ENCODE measurements around the gene OVAAL.

OVAAL gene

GRCh38 chr1:180527101-180527669 lies 31.6 kb upstream of the OVAAL start:
- H3K27me3 ChIP-seq (ENCODE audit: insufficient read depth, low read depth, severe bottlenecking), result no peaks in the 10 kb centered on the region
- H3K27ac ChIP-seq, result no peak overlapping the region
- TF ChIP-seq CTCF (IDR thresholded peaks at IDR 0.05; ENCODE audit: low read depth, low read length), result no peak
- H3K36me3 ChIP-seq, result no peaks in the 10 kb centered on the region
- no peak for DNase-seq
- H3K9me3 ChIP-seq (ENCODE audit: severe bottlenecking), result no peaks in the 10 kb centered on the region
- no peak overlapping the region for H3K4me3 ChIP-seq (ENCODE audit: low read depth, low read length)

- DNase-seq, result no peak
- Histone ChIP-seq H3K27ac (no peak overlapping the region), H3K4me3 (ENCODE audit: low read depth, low read length) (no peak overlapping the region), H3K9me3 (ENCODE audit: severe bottlenecking) (no peaks in the 10 kb centered on the region), H3K36me3 (no peaks in the 10 kb centered on the region), H3K27me3 (ENCODE audit: insufficient read depth, low read depth, severe bottlenecking) (no peaks in the 10 kb centered on the region)
- no peak for TF ChIP-seq CTCF (IDR thresholded peaks at IDR 0.05; ENCODE audit: low read depth, low read length)
Measured at GRCh38 chr1:180528868-180529470, 29.8 kb upstream of the OVAAL start.

- H3K9me3 ChIP-seq (ENCODE audit: severe bottlenecking), result no peaks in the 10 kb centered on the region
- TF ChIP-seq CTCF (IDR thresholded peaks at IDR 0.05; ENCODE audit: low read depth, low read length), result no peak
- no peaks in the 10 kb centered on the region for H3K27me3 ChIP-seq (ENCODE audit: insufficient read depth, low read depth, severe bottlenecking)
- no peak overlapping the region for H3K4me3 ChIP-seq (ENCODE audit: low read depth, low read length)
- H3K36me3 ChIP-seq, result no peaks in the 10 kb centered on the region
- H3K27ac ChIP-seq, result no peak overlapping the region
- DNase-seq, result no peak
Measured at GRCh38 chr1:180530501-180530900, 28.3 kb upstream of the OVAAL start.

GRCh38 chr1:180532854-180533253 lies 25.9 kb upstream of the OVAAL start:
- Histone ChIP-seq H3K4me3 (ENCODE audit: low read depth, low read length) (no peak overlapping the region), H3K27me3 (ENCODE audit: insufficient read depth, low read depth, severe bottlenecking) (no peaks in the 10 kb centered on the region), H3K27ac (no peak overlapping the region), H3K36me3 (no peaks in the 10 kb centered on the region), H3K9me3 (ENCODE audit: severe bottlenecking) (no peaks in the 10 kb centered on the region)
- TF ChIP-seq CTCF (IDR thresholded peaks at IDR 0.05; ENCODE audit: low read depth, low read length), result no peak
- DNase-seq, result no peak

- no peaks in the 10 kb centered on the region for H3K9me3 ChIP-seq (ENCODE audit: severe bottlenecking)
- no peaks in the 10 kb centered on the region for H3K27me3 ChIP-seq (ENCODE audit: insufficient read depth, low read depth, severe bottlenecking)
- TF ChIP-seq CTCF (IDR thresholded peaks at IDR 0.05; ENCODE audit: low read depth, low read length), result peak; percentile 90
- DNase-seq, result peak; percentile 87
- no peak overlapping the region for H3K4me3 ChIP-seq (ENCODE audit: low read depth, low read length)
- no peaks in the 10 kb centered on the region for H3K36me3 ChIP-seq
- H3K27ac ChIP-seq, result peak overlapping the region; percentile 4; the same call in 1 of the 2 replicates
Measured at GRCh38 chr1:180533266-180533987, 25.3 kb upstream of the OVAAL start.

Measured in WERI-Rb-1 (cell line).